DND-41 (cell line): Measurements from ENCODE around the gene OSBPL8.

Experiments used
- CTCF ChIP-seq: IDR thresholded peaks from 2 replicates; pipeline ENCODE4 v1.5.1; 2012; ENCODE audit warnings: borderline replicate concordance, low read length, moderate library complexity, mild to moderate bottlenecking; ENCODE audit not compliant: poor library complexity, severe bottlenecking; ENCODE audit errors: extremely low read depth
- EZH2 ChIP-seq: IDR thresholded peaks from 3 replicates; pipeline ENCODE4 v1.6.1; 2012; ENCODE audit warnings: borderline replicate concordance, low read depth, mild to moderate bottlenecking, moderate library complexity, low read length, inconsistent platforms; ENCODE audit not compliant: severe bottlenecking

GRCh38 chr12:76375470-76375869 lies 184.1 kb downstream of the OSBPL8 start:
- TF ChIP-seq CTCF (no peak), EZH2 (no peak)
